Measurements from ENCODE around the gene PCBD1. TPM values are rescaled to one million over a fixed set of nuclear protein-coding genes. Genes with fewer than 3 reads are reported as not detected.
A peak's percentile ranks its signal among the peaks of the same experiment; 100 is the strongest.
"Not testable (repeated sequence)": the region's sequence is repeated elsewhere in the genome, so short reads cannot be mapped to it uniquely, and the experiment has no call there.

PCBD1 gene
- total RNA-seq, 1 experiment from 2014 or later: 39.7 TPM

GRCh38 chr10:70863470-70864160 lies 24.8 kb downstream of the PCBD1 start:
- Histone ChIP-seq H3K9me3 (ENCODE audit: control insufficient read depth, low read depth, low read length) (no peaks in the 10 kb centered on the region), H3K27ac (ENCODE audit: insufficient read length, low read depth, low read length) (no peak overlapping the region), H2BK5ac (ENCODE audit: insufficient read length, low read length) (no peak overlapping the region), H3K79me2 (ENCODE audit: insufficient read depth, low read length) (no peaks in the 10 kb centered on the region), H4K8ac (replicated peaks; ENCODE audit: insufficient read length, low read depth, low read length) (no peak overlapping the region), H2BK20ac (ENCODE audit: low read depth, low read length, poor library complexity, severe bottlenecking) (no peak overlapping the region), H3K4me1 (ENCODE audit: insufficient read depth, low read length) (peaks cover 2% of the 10 kb centered on the region; the same call in 1 of the 2 replicates), H3K23me2 (ENCODE audit: insufficient read length, low read depth, low read length, poor library complexity, severe bottlenecking) (no peaks in the 10 kb centered on the region), H2BK15ac (ENCODE audit: low read depth, low read length) (no peak overlapping the region), H4K91ac (ENCODE audit: insufficient read length, low read depth, low read length) (no peak overlapping the region), H3K9ac (ENCODE audit: extremely low read depth, insufficient read length, low read length) (no peak overlapping the region), H2BK12ac (ENCODE audit: insufficient read length, low read depth, low read length) (no peak overlapping the region), H2BK120ac (ENCODE audit: low read depth, low read length, poor library complexity, severe bottlenecking) (no peak overlapping the region), H3K14ac (ENCODE audit: insufficient read depth, low read length) (no peak overlapping the region), H3K18ac (ENCODE audit: insufficient read length, low read depth, low read length) (no peak overlapping the region), H3K27me3 (ENCODE audit: insufficient read depth, low read length) (no peaks in the 10 kb centered on the region), H4K5ac (ENCODE audit: insufficient read length, low read depth, low read length) (no peak overlapping the region), H2AFZ (ENCODE audit: low read length) (no peak overlapping the region), H2AK5ac (ENCODE audit: insufficient read length, low read length) (no peak overlapping the region), H4K20me1 (ENCODE audit: control insufficient read depth, insufficient read depth, insufficient read length) (no peaks in the 10 kb centered on the region), H3T11ph (ENCODE audit: low read length) (no peak overlapping the region), H3K56ac (ENCODE audit: insufficient read length, low read depth, low read length) (no peak overlapping the region), H3K23ac (ENCODE audit: insufficient read length, low read depth, low read length) (no peak overlapping the region), H3K4ac (ENCODE audit: low read depth, low read length) (no peak overlapping the region), H3K4me2 (ENCODE audit: insufficient read depth, insufficient read length, low read length) (no peak overlapping the region), H3K79me1 (ENCODE audit: insufficient read depth, low read depth, low read length, poor library complexity, severe bottlenecking) (no peaks in the 10 kb centered on the region)
- TF ChIP-seq CTCF (conservative IDR thresholded peaks at IDR 0.05): 0 out of 3 replicates have a peak, but pooled peaks have one; percentile 17
- Mint-ChIP-seq H3K27ac (no peak overlapping the region), H3K36me3 (ENCODE audit: insufficient read depth in 1 of 3, low read depth in 3 of 3) (peaks cover 27 to 56% (median 46%) of the 10 kb centered on the region in 3 experiments), H3K4me1 (peaks cover 12 to 13% of the 10 kb centered on the region in 2 experiments), H3K27me3 (ENCODE audit: low read depth) (no peaks in the 10 kb centered on the region), H3K9me3 (peaks cover 0 to 3% of the 10 kb centered on the region in 2 experiments; a peak in 2 of 5 replicates), H3K4me3 (no peak overlapping the region)
- DNase-seq: no peak

DNA sequence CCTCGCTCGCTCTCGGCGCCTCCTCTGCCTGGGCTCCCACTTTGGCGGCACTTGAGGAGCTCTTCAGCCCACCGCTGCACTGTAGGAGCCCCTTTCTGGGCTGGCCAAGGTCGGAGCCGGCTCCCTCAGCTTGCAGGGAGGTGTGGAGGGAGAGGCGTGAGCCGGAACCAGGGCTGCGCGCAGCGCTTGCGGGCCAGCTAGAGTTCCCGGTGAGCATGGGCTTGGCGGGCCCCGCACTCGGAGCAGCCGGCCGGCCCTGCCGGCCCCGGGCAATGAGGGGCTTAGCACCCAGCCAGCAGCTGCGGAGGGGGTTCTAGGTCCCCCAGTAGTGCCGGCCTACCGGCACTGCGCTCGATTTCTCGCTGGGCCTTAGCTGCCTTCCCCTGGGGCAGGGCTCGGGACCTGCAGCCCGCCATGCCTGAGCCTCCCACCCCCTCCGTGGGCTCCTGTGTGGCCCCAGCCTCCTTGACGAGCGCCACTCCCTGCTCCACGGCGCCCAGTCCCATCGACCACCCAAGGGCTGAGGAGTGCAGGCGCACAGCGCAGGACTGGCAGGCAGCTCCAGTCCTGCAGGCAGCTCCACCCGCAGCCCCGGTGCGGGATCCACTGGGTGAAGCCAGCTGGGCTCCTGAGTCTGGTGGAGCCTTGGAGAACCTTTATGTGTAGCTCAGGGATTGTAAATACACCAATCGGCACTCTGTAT lies 26.7 kb downstream of the PCBD1 start:
- H3K56ac ChIP-seq (ENCODE audit: insufficient read length, low read depth, low read length); H2BK20ac ChIP-seq (ENCODE audit: low read depth, low read length, poor library complexity, severe bottlenecking); H3K9me3 Mint-ChIP-seq; H3K79me2 ChIP-seq (ENCODE audit: insufficient read depth, low read length); H2AK5ac ChIP-seq (ENCODE audit: insufficient read length, low read length); H3K9me3 ChIP-seq (ENCODE audit: control insufficient read depth, low read depth, low read length); H3K18ac ChIP-seq (ENCODE audit: insufficient read length, low read depth, low read length); H2BK120ac ChIP-seq (ENCODE audit: low read depth, low read length, poor library complexity, severe bottlenecking); H3K79me1 ChIP-seq (ENCODE audit: insufficient read depth, low read depth, low read length, poor library complexity, severe bottlenecking); H4K91ac ChIP-seq (ENCODE audit: insufficient read length, low read depth, low read length); H3K4me2 ChIP-seq (ENCODE audit: insufficient read depth, insufficient read length, low read length); H3K27ac Mint-ChIP-seq; H3K4me3 Mint-ChIP-seq; H3K27me3 Mint-ChIP-seq (ENCODE audit: low read depth); H3K4me1 ChIP-seq (ENCODE audit: insufficient read depth, low read length); DNase-seq; H3K27ac ChIP-seq (ENCODE audit: insufficient read length, low read depth, low read length); H3T11ph ChIP-seq (ENCODE audit: low read length); H2BK12ac ChIP-seq (ENCODE audit: insufficient read length, low read depth, low read length); H4K20me1 ChIP-seq (ENCODE audit: control insufficient read depth, insufficient read depth, insufficient read length); H2AFZ ChIP-seq (ENCODE audit: low read length); H3K9ac ChIP-seq (ENCODE audit: extremely low read depth, insufficient read length, low read length); H4K5ac ChIP-seq (ENCODE audit: insufficient read length, low read depth, low read length); H2BK5ac ChIP-seq (ENCODE audit: insufficient read length, low read length); H3K23me2 ChIP-seq (ENCODE audit: insufficient read length, low read depth, low read length, poor library complexity, severe bottlenecking); H3K4ac ChIP-seq (ENCODE audit: low read depth, low read length); H3K27me3 ChIP-seq (ENCODE audit: insufficient read depth, low read length); H3K14ac ChIP-seq (ENCODE audit: insufficient read depth, low read length); H3K23ac ChIP-seq (ENCODE audit: insufficient read length, low read depth, low read length); H2BK15ac ChIP-seq (ENCODE audit: low read depth, low read length); H4K8ac ChIP-seq (replicated peaks; ENCODE audit: insufficient read length, low read depth, low read length): not testable (repeated sequence)
- H3K4me1 Mint-ChIP-seq: peaks cover 12 to 13% of the 10 kb centered on the region in 2 experiments
- no CpG with 5 or more reads among the region's 42 CpGs for WGBS (ENCODE audit: extremely low coverage, insufficient read length, low lambda C conversion rate)
- H3K36me3 Mint-ChIP-seq (ENCODE audit: insufficient read depth in 1 of 3, low read depth in 3 of 3): peaks cover 30 to 66% (median 64%) of the 10 kb centered on the region in 3 experiments

Measured in H9 (cell line).